ENCODE data around the gene FAM83C.

Gene FAM83C

DNA sequence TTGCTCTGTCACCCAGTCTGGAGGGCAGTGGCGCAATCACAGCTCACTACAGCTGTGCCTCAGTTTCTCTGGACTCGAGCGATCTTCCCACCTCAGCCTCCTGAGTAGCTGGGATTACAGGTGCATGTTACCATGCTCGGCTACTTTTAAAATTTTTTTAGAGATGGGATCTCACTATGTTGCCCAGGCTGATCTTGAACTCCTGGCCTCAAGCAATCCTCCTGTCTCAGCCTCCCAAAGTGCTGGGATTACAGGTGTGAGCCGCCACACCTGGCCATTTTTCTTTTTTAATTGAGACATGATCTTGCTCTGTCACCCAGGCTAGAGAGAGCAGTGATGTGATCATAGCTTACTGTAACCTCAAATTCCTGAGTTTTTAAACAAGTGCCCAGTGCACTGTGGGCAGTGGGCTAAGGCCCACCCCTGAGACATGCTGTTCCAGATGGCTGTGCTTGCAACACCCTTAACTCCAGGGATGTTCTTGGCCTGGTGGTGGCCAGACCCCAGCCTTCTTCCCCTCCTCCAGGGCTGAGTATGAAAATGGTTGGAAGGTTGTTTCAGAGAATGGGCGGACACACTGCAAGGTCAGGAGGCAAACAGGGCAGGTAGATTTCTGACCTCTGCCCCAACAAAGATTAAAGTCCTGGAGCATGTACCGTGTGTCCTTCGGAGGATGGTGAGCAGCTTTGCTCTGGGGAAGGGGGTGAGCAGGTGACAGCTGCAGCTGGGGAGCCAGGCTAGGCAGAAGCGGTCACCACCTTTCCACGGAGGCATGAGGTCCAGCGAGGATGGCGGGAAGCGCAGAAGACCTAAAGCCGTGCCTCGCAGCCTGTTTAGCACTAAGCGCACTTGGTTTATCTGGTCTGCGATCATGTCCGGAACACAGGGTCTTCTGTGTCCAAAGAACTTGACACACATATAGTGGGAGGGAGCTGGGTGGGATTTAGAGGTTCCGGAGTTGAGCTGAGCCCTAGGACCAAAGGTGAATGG is 1.4 kb upstream of the FAM83C start:
- TF ChIP-seq NFIC (IDR thresholded peaks at IDR 0.05) (no peak), TEAD4 (IDR thresholded peaks at IDR 0.05) (no peak), TCF12 (IDR thresholded peaks at IDR 0.05; ENCODE audit: low read depth) (no peak), RAD21 (IDR thresholded peaks at IDR 0.05; ENCODE audit: low read depth) (no peak), CREB1 (IDR thresholded peaks at IDR 0.05; ENCODE audit: low read depth) (no peak), FOXM1 (IDR thresholded peaks at IDR 0.05; ENCODE audit: borderline replicate concordance, low read depth) (no peak), ZBTB7A (IDR thresholded peaks at IDR 0.05; ENCODE audit: low read depth) (no peak), TAF1 (IDR thresholded peaks at IDR 0.05; ENCODE audit: low read depth) (no peak)
- TF ChIP-seq, protein P1, sequence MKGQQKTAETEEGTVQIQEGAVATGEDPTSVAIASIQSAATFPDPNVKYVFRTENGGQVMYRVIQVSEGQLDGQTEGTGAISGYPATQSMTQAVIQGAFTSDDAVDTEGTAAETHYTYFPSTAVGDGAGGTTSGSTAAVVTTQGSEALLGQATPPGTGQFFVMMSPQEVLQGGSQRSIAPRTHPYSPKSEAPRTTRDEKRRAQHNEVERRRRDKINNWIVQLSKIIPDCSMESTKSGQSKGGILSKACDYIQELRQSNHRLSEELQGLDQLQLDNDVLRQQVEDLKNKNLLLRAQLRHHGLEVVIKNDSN (IDR thresholded peaks at IDR 0.05), result no peak
- TF ChIP-seq, protein P2, sequence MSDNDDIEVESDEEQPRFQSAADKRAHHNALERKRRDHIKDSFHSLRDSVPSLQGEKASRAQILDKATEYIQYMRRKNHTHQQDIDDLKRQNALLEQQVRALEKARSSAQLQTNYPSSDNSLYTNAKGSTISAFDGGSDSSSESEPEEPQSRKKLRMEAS (IDR thresholded peaks at IDR 0.05), result no peak

DNA sequence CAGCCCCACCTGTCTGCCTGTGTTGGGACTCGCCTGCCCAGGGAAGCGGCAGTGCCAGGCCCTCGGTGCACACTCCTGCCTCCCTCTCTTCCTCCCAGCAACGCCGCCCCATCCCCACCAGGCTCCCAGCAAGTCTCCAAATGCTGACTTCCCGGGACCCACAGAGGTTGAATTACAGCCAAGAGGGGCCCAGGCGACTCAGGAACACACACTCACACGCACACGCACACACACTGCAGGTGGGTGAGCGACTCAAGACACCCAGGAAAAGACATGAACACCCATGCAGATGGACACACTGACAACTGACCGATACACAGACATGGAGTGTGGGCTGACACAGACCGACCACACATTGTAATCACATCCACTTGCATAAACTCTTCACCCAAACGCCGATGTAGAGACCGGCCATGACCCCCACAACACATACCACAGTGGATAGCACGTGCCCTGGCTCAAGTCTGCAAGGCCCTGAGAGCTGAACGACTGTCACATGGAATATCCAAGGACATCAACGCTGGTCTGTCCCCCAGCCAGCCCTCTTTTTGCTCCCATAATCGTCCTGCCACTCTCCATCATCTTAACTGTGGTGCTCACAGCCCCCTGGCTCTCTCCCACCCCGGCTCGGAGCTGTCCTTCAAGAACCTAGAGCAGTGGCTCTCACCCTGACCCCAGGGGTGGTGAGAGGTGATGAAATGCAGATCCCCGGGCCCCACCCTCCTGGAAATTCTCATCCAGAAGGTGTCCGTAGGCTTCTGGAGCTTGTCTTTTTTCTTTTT is 470 bp upstream of the FAM83C start:
- no peak for TF ChIP-seq TCF12 (IDR thresholded peaks at IDR 0.05; ENCODE audit: low read depth)
- TF ChIP-seq ZBTB7A (IDR thresholded peaks at IDR 0.05; ENCODE audit: low read depth), result no peak
- TF ChIP-seq CREB1 (IDR thresholded peaks at IDR 0.05; ENCODE audit: low read depth), result no peak
- no peak for TF ChIP-seq FOXM1 (IDR thresholded peaks at IDR 0.05; ENCODE audit: borderline replicate concordance, low read depth)
- TF ChIP-seq TAF1 (IDR thresholded peaks at IDR 0.05; ENCODE audit: low read depth), result no peak
- no peak for TF ChIP-seq NFIC (IDR thresholded peaks at IDR 0.05)
- TF ChIP-seq, protein P3, sequence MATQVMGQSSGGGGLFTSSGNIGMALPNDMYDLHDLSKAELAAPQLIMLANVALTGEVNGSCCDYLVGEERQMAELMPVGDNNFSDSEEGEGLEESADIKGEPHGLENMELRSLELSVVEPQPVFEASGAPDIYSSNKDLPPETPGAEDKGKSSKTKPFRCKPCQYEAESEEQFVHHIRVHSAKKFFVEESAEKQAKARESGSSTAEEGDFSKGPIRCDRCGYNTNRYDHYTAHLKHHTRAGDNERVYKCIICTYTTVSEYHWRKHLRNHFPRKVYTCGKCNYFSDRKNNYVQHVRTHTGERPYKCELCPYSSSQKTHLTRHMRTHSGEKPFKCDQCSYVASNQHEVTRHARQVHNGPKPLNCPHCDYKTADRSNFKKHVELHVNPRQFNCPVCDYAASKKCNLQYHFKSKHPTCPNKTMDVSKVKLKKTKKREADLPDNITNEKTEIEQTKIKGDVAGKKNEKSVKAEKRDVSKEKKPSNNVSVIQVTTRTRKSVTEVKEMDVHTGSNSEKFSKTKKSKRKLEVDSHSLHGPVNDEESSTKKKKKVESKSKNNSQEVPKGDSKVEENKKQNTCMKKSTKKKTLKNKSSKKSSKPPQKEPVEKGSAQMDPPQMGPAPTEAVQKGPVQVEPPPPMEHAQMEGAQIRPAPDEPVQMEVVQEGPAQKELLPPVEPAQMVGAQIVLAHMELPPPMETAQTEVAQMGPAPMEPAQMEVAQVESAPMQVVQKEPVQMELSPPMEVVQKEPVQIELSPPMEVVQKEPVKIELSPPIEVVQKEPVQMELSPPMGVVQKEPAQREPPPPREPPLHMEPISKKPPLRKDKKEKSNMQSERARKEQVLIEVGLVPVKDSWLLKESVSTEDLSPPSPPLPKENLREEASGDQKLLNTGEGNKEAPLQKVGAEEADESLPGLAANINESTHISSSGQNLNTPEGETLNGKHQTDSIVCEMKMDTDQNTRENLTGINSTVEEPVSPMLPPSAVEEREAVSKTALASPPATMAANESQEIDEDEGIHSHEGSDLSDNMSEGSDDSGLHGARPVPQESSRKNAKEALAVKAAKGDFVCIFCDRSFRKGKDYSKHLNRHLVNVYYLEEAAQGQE (IDR thresholded peaks at IDR 0.05; ENCODE audit: low read depth), result no peak
- TF ChIP-seq, protein P1 (IDR thresholded peaks at IDR 0.05), result no peak
- no peak for TF ChIP-seq EP300 (IDR thresholded peaks at IDR 0.05; ENCODE audit: borderline replicate concordance)
- TF ChIP-seq, protein P2 (IDR thresholded peaks at IDR 0.05), result no peak
- no peak for TF ChIP-seq RAD21 (IDR thresholded peaks at IDR 0.05; ENCODE audit: low read depth)
- TF ChIP-seq YY1 (IDR thresholded peaks at IDR 0.05; ENCODE audit: low read depth), result no peak
- TF ChIP-seq CEBPB (IDR thresholded peaks at IDR 0.05), result no peak
- TF ChIP-seq TEAD4 (IDR thresholded peaks at IDR 0.05), result no peak
- no peak for TF ChIP-seq EGR1 (IDR thresholded peaks at IDR 0.05)

DNA sequence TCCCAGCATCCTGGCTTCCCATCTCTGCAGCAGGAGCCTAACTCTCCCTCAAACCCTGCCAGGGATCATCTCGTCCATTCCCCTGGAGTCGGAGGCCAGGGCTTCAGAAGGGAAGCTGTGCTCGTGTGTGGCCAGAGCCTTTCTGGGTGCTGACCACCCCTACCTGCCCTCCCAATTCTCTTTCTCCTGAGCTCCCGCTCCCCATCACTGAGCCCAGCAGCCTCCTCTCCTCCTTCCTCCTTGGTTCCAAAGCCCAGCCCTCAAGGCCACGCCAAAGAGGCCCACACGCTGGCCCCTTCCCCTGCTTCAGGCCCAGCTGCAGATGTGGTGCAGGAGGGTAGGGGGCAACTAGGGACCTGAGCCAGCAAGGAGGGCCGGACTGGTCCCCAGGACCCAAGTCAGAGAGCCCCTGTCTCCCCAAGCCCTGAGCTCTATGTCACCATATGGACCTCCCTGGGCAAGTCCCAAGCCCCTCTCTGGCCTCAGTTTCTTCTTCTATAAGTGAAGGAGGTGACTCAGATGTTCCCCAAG is 1.3 kb downstream of the FAM83C start:
- TF ChIP-seq EP300 (IDR thresholded peaks at IDR 0.05; ENCODE audit: borderline replicate concordance) (no peak), YY1 (IDR thresholded peaks at IDR 0.05; ENCODE audit: low read depth) (no peak), TAF1 (IDR thresholded peaks at IDR 0.05; ENCODE audit: low read depth) (no peak), CEBPB (IDR thresholded peaks at IDR 0.05) (no peak), RAD21 (IDR thresholded peaks at IDR 0.05; ENCODE audit: low read depth) (no peak), ZBTB7A (IDR thresholded peaks at IDR 0.05; ENCODE audit: low read depth) (no peak), TCF12 (IDR thresholded peaks at IDR 0.05; ENCODE audit: low read depth) (no peak)
- TF ChIP-seq, protein P1 (IDR thresholded peaks at IDR 0.05), result no peak
- TF ChIP-seq, protein P2 (IDR thresholded peaks at IDR 0.05), result no peak

DNA sequence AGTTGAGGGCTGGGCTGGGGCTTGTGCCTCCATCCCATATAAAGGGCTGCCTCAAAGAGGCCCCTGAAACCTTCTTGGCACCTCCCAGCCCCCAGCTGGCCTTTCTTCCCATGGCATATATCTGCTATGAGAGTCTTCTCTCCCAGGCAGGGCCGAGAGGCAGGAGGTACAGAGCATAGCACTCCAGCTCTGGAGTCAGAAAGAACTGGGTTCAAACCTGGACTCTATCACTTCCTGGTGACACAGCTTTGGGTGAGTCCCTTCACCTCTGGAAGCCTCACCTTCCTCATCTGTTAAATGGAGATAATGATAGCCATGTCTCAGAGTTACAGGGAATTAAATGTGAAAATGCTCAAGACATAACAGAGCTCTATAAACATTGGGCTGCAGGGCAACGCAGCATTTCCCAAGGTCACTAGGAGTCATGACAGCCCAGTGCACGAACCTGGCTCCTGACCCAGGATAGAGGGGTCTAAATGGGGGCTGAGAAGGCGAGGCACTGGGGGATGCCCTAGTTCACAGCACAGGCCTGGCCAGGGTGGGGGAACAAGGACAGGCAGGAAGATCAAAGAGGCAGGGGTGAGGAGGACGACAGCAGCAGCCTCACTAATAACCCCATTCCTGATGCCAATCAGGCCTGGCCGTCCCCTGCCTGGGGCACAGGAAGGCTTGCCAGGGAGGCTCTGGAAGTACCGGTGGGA is 1.9 kb downstream of the FAM83C start:
- TF ChIP-seq CREB1 (IDR thresholded peaks at IDR 0.05; ENCODE audit: low read depth) (no peak), ZBTB7A (IDR thresholded peaks at IDR 0.05; ENCODE audit: low read depth) (no peak), TEAD4 (IDR thresholded peaks at IDR 0.05) (no peak), YY1 (IDR thresholded peaks at IDR 0.05; ENCODE audit: low read depth) (no peak), NFIC (IDR thresholded peaks at IDR 0.05) (no peak), RAD21 (IDR thresholded peaks at IDR 0.05; ENCODE audit: low read depth) (no peak)
- TF ChIP-seq, protein P1 (IDR thresholded peaks at IDR 0.05), result no peak
